T-cell (primary cell): ENCODE measurements around the gene AK8. TPM values are rescaled to one million over a fixed set of nuclear protein-coding genes. Genes with fewer than 3 reads are reported as not detected.
"Not testable (repeated sequence)": the region's sequence is repeated elsewhere in the genome, so short reads cannot be mapped to it uniquely, and the experiment has no call there.

Experiments used
- ATAC-seq, 4 experiments: fragments of 200-7000 bp in 3 of 4; fragments of 150-1000 bp in 1 of 4; cut with Tn5 transposase; replicated peaks in 1 of 4; 1 replicate in 3 of 4; 2 replicates in 1 of 4; pipeline ENCODE4 v1.10.0; 2021; ENCODE audit warnings: moderate library complexity in 3 of 4, mild to moderate bottlenecking in 2 of 4, moderate number of reproducible peaks in 1 of 4
- CTCF ChIA-PET, 2 donors: fragments of 300-600 bp; sonication (Branson Sonifier 250); formaldehyde crosslinking; loops; one replicate each; lab custom pipeline; 2022; ENCODE audit warnings: antibody characterized with exemption in 2 of 2; lab: Charles Lee
- POLR2A ChIA-PET, 2 donors: fragments of 300-600 bp; sonication (Branson Sonifier 250); formaldehyde crosslinking; loops; one replicate each; lab custom pipeline; 2022; ENCODE audit warnings: antibody characterized with exemption in 2 of 2; lab: Charles Lee
- DNase-seq, 35 experiments: peaks; one replicate each; pipeline versions ENCODE4 v3.0.0 to v3.0.0-alpha.2; 2013 to 2023
- H3K27ac ChIP-seq: one replicate; pipeline ENCODE4 v1.5.1; 2013; ENCODE audit warnings: low read length
- H3K27me3 ChIP-seq, 2 experiments: replicated peaks in 1 of 2; 1 replicate in 1 of 2; 2 replicates in 1 of 2; pipeline versions ENCODE4 v1.6.1 to v1.7.0; 2013; ENCODE audit warnings: low read length in 1 of 2, mixed read lengths in 1 of 2; ENCODE audit not compliant: control insufficient read depth in 2 of 2, insufficient read depth in 2 of 2; ENCODE audit errors: extremely low read depth in 1 of 2
- H3K36me3 ChIP-seq, 2 donors: 1 replicate in 1 of 2; 2 replicates in 1 of 2; pipeline versions ENCODE4 v1.6.1 to v1.7.0; 2013; ENCODE audit warnings: low read length in 1 of 2; ENCODE audit not compliant: control insufficient read depth in 2 of 2, insufficient read depth in 1 of 2; ENCODE audit errors: extremely low read depth in 1 of 2
- H3K4me1 ChIP-seq, 2 experiments: 1 replicate in 1 of 2; 2 replicates in 1 of 2; pipeline versions ENCODE4 v1.6.1 to v1.7.0; 2013; ENCODE audit warnings: low read length in 2 of 2, mixed read lengths in 1 of 2; ENCODE audit not compliant: insufficient read depth in 2 of 2, control insufficient read depth in 1 of 2; ENCODE audit errors: extremely low read depth in 1 of 2
- H3K4me3 ChIP-seq, 2 donors: 1 replicate in 1 of 2; 2 replicates in 1 of 2; pipeline versions ENCODE4 v1.5.1 to v1.7.0; 2013; ENCODE audit warnings: mild to moderate bottlenecking in 2 of 2, low read length in 1 of 2, moderate library complexity in 1 of 2; ENCODE audit not compliant: control insufficient read depth in 1 of 2; ENCODE audit errors: extremely low read depth in 1 of 2
- H3K9me3 ChIP-seq: 2 replicates; pipeline ENCODE4 v1.7.0; 2013
- H3K27ac Mint-ChIP-seq, 2 donors: one replicate each; pipeline ENCODE4 v1.8.0; 2020 to 2021; ENCODE audit warnings: mild to moderate bottlenecking in 2 of 2, mixed read lengths in 2 of 2
- H3K27me3 Mint-ChIP-seq, 2 donors: one replicate each; pipeline ENCODE4 v1.8.0; 2021 to 2022; ENCODE audit warnings: mixed read lengths in 2 of 2
- H3K36me3 Mint-ChIP-seq: one replicate; pipeline ENCODE4 v1.8.0; 2021; ENCODE audit warnings: mixed read lengths
- H3K4me1 Mint-ChIP-seq, 3 donors: one replicate each; pipeline ENCODE4 v1.8.0; 2020 to 2022; ENCODE audit warnings: mixed read lengths in 3 of 3, mild to moderate bottlenecking in 1 of 3
- H3K4me3 Mint-ChIP-seq, 3 donors: one replicate each; pipeline ENCODE4 v1.8.0; 2020 to 2022; ENCODE audit warnings: mild to moderate bottlenecking in 3 of 3, mixed read lengths in 3 of 3, moderate library complexity in 3 of 3
- H3K9me3 Mint-ChIP-seq, 3 donors: one replicate each; pipeline ENCODE4 v1.8.0; 2020 to 2022; ENCODE audit warnings: mixed read lengths in 3 of 3
- WGBS: methylation state at CpG from one replicate; pipeline ENCODE4 v1.1.5; 2013; ENCODE audit warnings: missing lambda C conversion rate; ENCODE audit not compliant: insufficient coverage; 5-methylcytosine and 5-hydroxymethylcytosine counted together
- total RNA-seq, 35 experiments: library from RNA in 6 of 35; stranded (reverse) in 6 of 35; fragments of 120-200 nt in 1 of 35; gene quantifications; one replicate each; pipeline versions ENCODE4 v1.2.1 to v1.2.4 and lab custom pipeline; 2013 to 2026

AK8 gene
- total RNA-seq, 5 donors from 2014 or later (not counting 1 experiment from before 2014, with no cell fraction given): not detected

GRCh38 chr9:132711846-132712245 is 166.2 kb downstream of the AK8 start:
- Mint-ChIP-seq H3K4me3 (no peak overlapping the region), H3K36me3 (no peaks in the 10 kb centered on the region), H3K27ac (no peak overlapping the region), H3K27me3 (peaks cover 0 to 11% of the 10 kb centered on the region in 2 donors), H3K4me1 (no peaks in the 10 kb centered on the region), H3K9me3 (no peaks in the 10 kb centered on the region)
- ATAC-seq (no peak), DNase-seq (no peak)
- H3K36me3 ChIP-seq: no peaks in the 10 kb centered on the region
- ChIA-PET CTCF (no interaction called here), POLR2A (no interaction called here)
- WGBS: 100% methylated on average over 2 of the region's 3 CpGs
- no peaks in the 10 kb centered on the region for H3K4me1 ChIP-seq
- H3K9me3 ChIP-seq: no peaks in the 10 kb centered on the region
- H3K27me3 ChIP-seq: peaks cover 4 to 26% of the 10 kb centered on the region in 2 experiments
- no peak overlapping the region for H3K4me3 ChIP-seq
- no peak overlapping the region for H3K27ac ChIP-seq

DNA sequence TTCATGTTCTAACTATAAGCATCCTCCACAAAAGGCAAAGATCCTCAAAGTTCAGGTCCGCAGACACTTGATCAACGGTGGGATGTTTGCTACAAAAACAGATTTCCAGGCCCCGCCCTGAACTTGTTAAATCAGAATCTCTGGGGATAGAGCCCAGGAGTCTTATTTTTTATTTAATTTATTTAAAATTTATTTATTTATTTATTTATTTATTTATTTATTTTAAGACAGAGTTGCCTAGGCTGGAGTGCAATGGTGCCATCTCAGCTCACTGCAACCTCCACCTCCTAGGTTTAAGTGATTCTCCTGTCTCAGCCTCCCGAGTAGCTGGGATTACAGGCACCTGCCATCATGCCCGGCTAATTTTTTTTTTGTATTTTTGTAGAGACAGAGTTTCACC is 166.9 kb downstream of the AK8 start:
- H3K9me3 Mint-ChIP-seq, H3K27ac Mint-ChIP-seq, CTCF ChIA-PET, H3K4me1 ChIP-seq, DNase-seq, H3K4me3 ChIP-seq, H3K36me3 ChIP-seq, H3K4me1 Mint-ChIP-seq, POLR2A ChIA-PET, H3K4me3 Mint-ChIP-seq, H3K36me3 Mint-ChIP-seq, ATAC-seq, H3K9me3 ChIP-seq, H3K27ac ChIP-seq: not testable (repeated sequence)
- 69% methylated on average over 2 of the region's 5 CpGs for WGBS
- H3K27me3 Mint-ChIP-seq: peaks cover 0 to 16% of the 10 kb centered on the region in 2 donors
- H3K27me3 ChIP-seq: peaks cover 7 to 24% of the 10 kb centered on the region in 2 experiments

- no peaks in the 10 kb centered on the region for H3K36me3 Mint-ChIP-seq
- Histone ChIP-seq H3K36me3 (no peaks in the 10 kb centered on the region), H3K27ac (no peak overlapping the region), H3K27me3 (peaks cover 10 to 20% of the 10 kb centered on the region in 2 experiments), H3K4me1 (no peaks in the 10 kb centered on the region), H3K9me3 (no peaks in the 10 kb centered on the region), H3K4me3 (no peak overlapping the region)
- H3K27ac Mint-ChIP-seq: no peak overlapping the region
- ChIA-PET CTCF (no interaction called here), POLR2A (no interaction called here)
- no peak for ATAC-seq
- H3K4me1 Mint-ChIP-seq: no peaks in the 10 kb centered on the region
- 92% methylated on average over 2 of the region's 6 CpGs for WGBS
- DNase-seq: no peak
- H3K4me3 Mint-ChIP-seq: no peak overlapping the region
- H3K27me3 Mint-ChIP-seq: peaks cover 4 to 18% of the 10 kb centered on the region in 2 donors
- H3K9me3 Mint-ChIP-seq: no peaks in the 10 kb centered on the region
Observed at GRCh38 chr9:132710333-132710732, 167.8 kb downstream of the AK8 start.

- DNase-seq: no peak
- H3K27ac Mint-ChIP-seq: no peak overlapping the region
- H3K4me3 Mint-ChIP-seq: no peak overlapping the region
- no peak overlapping the region for H3K4me3 ChIP-seq
- 89% methylated on average over 18 of the region's 23 CpGs for WGBS
- H3K4me1 Mint-ChIP-seq: no peaks in the 10 kb centered on the region
- no peaks in the 10 kb centered on the region for H3K4me1 ChIP-seq
- H3K27me3 Mint-ChIP-seq: peaks cover 4 to 28% of the 10 kb centered on the region in 2 donors
- ATAC-seq: no peak
- ChIA-PET POLR2A (no interaction called here), CTCF (no interaction called here)
- no peaks in the 10 kb centered on the region for H3K9me3 ChIP-seq
- no peak overlapping the region for H3K27ac ChIP-seq
- no peaks in the 10 kb centered on the region for H3K36me3 Mint-ChIP-seq
- no peaks in the 10 kb centered on the region for H3K36me3 ChIP-seq
- H3K27me3 ChIP-seq: peaks cover 11 to 24% of the 10 kb centered on the region in 2 experiments
- H3K9me3 Mint-ChIP-seq: no peaks in the 10 kb centered on the region
Observed at GRCh38 chr9:132708769-132709430, 169.2 kb downstream of the AK8 start.

DNA sequence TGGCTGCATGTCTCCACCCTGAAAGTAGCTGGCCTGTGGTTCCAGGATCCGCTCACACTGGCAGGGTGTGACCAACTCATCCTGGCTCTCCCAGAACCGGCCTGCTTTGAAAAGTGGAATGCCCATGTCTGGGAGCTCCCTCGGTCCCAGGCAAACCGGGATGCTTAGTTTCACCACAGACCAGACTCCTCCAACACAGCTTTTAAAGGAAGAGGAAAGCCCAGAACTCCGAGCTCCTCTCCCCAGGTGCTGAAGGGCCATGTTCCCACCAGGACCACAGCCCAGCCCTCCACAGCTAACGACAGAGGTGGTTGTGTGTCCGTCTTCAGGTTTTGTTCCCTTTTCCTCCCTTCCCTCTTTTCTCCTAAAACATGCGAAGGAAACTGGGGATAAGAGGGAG is 169.8 kb downstream of the AK8 start:
- Mint-ChIP-seq H3K9me3 (no peaks in the 10 kb centered on the region), H3K4me3 (no peak overlapping the region), H3K27me3 (peaks cover 4 to 29% of the 10 kb centered on the region in 2 donors), H3K36me3 (no peaks in the 10 kb centered on the region), H3K4me1 (no peaks in the 10 kb centered on the region), H3K27ac (no peak overlapping the region)
- no peaks in the 10 kb centered on the region for H3K4me1 ChIP-seq
- CTCF ChIA-PET: no interaction called here
- no peak for DNase-seq
- H3K27ac ChIP-seq: no peak overlapping the region
- ATAC-seq: no peak
- 83% methylated on average over 3 of the region's 8 CpGs for WGBS
- POLR2A ChIA-PET: no interaction called here
- H3K9me3 ChIP-seq: no peaks in the 10 kb centered on the region
- H3K4me3 ChIP-seq: no peak overlapping the region
- no peaks in the 10 kb centered on the region for H3K36me3 ChIP-seq
- peaks cover 14 to 24% of the 10 kb centered on the region in 2 experiments for H3K27me3 ChIP-seq

GRCh38 chr9:132703336-132703735 is 174.7 kb downstream of the AK8 start:
- no peaks in the 10 kb centered on the region for H3K9me3 ChIP-seq
- H3K36me3 ChIP-seq: no peaks in the 10 kb centered on the region
- Mint-ChIP-seq H3K4me1 (no peaks in the 10 kb centered on the region), H3K36me3 (peaks cover 3% of the 10 kb centered on the region), H3K27ac (no peak overlapping the region), H3K27me3 (peaks cover 6 to 26% of the 10 kb centered on the region in 2 donors), H3K9me3 (peaks cover 0 to 4% (median 4%) of the 10 kb centered on the region in 3 donors), H3K4me3 (no peak overlapping the region)
- DNase-seq (no peak), ATAC-seq (no peak)
- POLR2A ChIA-PET: no interaction called here
- CTCF ChIA-PET: no interaction called here
- no peak overlapping the region for H3K4me3 ChIP-seq
- no peaks in the 10 kb centered on the region for H3K4me1 ChIP-seq
- no CpG with 5 or more reads among the region's 2 CpGs for WGBS
- H3K27me3 ChIP-seq: peaks cover 9 to 13% of the 10 kb centered on the region in 2 experiments
- H3K27ac ChIP-seq: no peak overlapping the region
